OCI-M2 (cell line): Measurements from ENCODE around the gene ZKSCAN1.
"Not testable (repeated sequence)": the region's sequence is repeated elsewhere in the genome, so short reads cannot be mapped to it uniquely, and the experiment has no call there.

Experiments used
- DNase-seq: peaks from one replicate; lab custom pipeline; 2025; ENCODE audit not compliant: unreplicated experiment; lab: John Stamatoyannopoulos, UW

The ZKSCAN1 gene

GRCh38 chr7:100015232-100016214, at the start of gene ZKSCAN1:
ZKSCAN1 (plus strand) TSS chr7:100015596; CDS start chr7:100023507, 7,911 bp downstream.
- DNase-seq = no peak

DNA sequence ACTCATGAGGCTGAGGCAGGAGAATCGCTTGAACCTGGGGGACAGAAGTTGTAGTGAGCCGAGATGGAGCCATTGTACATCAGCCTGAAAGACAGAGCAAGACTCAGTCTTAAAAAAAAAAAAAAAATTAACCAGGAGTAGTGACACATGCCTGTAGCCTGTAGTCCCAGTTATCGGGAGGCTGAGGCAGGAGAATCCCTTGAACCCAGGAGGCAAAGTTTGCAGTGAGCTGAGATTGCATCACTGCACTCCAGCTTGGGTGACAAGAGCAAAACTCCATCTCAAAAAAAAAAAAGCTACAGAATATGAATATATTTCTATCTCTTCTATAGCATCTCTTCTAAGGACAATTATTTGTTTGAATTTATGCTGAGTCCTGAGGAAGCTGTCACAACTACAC, 46.1 kb upstream of the ZKSCAN1 start:
- no peak for DNase-seq

DNA sequence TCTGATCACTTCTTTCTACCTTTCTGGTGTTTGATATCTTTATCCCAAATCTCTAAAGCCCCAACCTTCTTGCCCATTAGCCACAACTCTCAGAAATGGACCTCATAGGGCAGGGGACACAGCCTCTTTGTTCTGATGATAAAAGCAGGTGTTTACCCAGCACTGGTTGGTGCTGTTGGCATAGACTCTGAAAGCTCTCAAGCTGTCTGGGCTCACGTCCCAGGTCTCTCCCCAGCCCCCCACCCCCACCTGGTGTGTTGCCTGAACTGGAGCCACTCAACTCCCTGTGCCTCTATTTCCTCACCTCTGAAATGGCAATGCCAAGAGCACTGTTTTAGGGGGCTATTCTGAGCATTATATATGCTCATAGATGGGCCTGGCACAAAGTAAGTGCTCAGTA, 45.6 kb upstream of the ZKSCAN1 start:
- DNase-seq = not testable (repeated sequence)

DNA sequence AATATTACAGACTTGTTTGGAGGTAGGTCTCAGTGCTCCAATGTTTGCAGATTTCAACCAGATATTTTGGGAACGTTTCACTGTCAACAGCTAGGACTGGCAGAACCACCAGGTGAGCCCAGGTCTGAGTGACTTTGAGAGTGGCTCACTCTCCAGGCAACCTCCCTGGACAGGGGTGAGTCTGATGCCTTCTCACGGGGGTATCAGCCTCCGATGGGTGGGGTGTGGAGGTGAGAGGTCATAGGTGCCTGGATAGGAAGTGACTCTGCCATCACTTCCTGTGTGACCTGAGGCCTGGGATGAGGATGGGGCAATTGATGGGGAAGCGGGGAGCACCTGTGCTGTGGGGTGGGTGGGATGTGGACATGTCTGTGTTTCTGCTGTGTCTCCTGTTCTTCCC, 44.2 kb upstream of the ZKSCAN1 start:
- DNase-seq = no peak

GRCh38 chr7:99973817-99974216, 41.6 kb upstream of the ZKSCAN1 start:
- not testable (repeated sequence) for DNase-seq

- DNase-seq = no peak
These were observed 40.7 kb upstream of the ZKSCAN1 start for GRCh38 chr7:99974681-99975080.

- DNase-seq = no peak
These were observed 39.4 kb upstream of the ZKSCAN1 start, which contains the start of gene AZGP1 for GRCh38 chr7:99975782-99976521. AZGP1 (minus strand) TSS chr7:99976031; CDS start chr7:99976020, 11 bp downstream.

DNA sequence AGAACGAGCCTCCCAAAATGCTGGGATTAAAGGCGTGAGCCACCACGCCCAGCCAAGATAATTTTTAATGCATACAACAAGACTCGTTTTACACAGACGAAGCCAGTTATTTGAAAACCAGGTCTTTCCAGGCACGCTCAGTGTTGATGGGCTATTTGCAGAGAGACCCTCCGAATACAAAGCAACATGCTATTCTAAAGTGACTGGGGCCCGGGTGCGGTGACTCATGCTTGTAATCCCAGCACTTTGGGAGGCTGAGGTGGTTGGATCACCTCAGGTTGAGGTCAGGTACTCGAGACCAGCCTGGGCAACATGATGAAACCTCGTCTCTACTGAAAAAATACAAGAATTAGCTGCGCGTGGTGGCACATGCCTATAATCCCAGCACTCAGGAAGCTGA, 38.8 kb upstream of the ZKSCAN1 start:
- no peak for DNase-seq

GRCh38 chr7:99979814-99980225, 35.6 kb upstream of the ZKSCAN1 start:
- not testable (repeated sequence) for DNase-seq

- not testable (repeated sequence) for DNase-seq
These were observed 34.9 kb upstream of the ZKSCAN1 start for GRCh38 chr7:99980448-99980872.

DNA sequence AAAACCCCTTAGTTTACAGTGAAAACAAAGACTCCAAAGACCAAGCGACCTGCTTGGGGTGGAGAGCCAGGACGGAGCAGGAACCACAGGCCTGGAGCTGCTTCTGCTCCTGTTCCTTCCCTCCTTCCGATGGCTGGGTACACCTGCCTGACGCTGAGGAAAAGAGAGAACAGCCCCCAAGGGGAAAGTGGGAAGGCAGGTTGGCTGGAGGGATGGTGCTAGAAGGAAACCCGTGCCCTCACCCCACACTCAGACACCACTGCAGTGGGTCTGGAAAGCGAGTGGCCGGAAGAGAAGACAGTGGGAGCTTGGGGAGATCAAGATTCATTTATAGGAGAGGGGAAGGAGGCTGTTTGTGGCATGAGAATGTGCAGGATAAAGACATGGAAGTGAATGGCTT, 34.3 kb upstream of the ZKSCAN1 start:
- DNase-seq = not testable (repeated sequence)

- DNase-seq = no peak
These were observed 30.8 kb upstream of the ZKSCAN1 start for GRCh38 chr7:99984593-99984992.

DNA sequence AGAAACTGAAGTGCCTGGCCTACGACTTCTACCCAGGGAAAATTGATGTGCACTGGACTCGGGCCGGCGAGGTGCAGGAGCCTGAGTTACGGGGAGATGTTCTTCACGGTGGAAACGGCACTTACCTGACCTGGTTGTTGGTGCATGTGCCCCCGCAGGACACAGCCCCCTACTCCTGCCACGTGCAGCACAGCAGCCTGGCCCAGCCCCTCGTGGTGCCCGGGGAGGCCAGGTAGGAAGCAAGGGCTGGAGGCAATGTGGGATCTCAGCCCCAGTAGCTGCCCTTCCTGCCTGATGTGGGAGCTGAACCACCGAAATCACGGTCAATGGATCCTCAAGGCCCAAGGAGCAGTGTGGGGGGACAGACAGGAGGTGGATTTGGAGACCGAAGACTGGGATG, 28.1 kb upstream of the ZKSCAN1 start:
- not testable (repeated sequence) for DNase-seq

GRCh38 chr7:99987846-99988245, 27.6 kb upstream of the ZKSCAN1 start:
- DNase-seq = no peak

DNA sequence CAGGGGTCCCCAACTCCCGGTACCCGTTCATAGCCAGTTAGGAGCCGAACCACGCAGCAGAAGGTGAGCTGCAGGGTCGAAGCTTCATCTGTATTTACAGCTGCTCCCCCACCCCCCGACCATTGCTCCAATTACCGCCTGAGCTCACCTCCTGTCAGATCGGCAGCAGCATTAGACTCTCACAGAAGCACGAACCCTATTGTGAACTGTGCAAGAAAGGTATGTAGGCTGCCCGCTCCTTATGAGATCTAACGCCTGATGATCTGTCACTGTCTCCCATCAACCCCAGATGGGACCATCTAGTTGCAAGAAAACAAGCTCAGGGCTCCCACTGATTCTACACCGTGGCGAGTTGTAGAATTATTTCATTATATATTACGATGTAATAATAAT, 24.9 kb upstream of the ZKSCAN1 start:
- DNase-seq = no peak

- DNase-seq = not testable (repeated sequence)
These were observed 23.9 kb upstream of the ZKSCAN1 start for GRCh38 chr7:99991543-99991942.

DNA sequence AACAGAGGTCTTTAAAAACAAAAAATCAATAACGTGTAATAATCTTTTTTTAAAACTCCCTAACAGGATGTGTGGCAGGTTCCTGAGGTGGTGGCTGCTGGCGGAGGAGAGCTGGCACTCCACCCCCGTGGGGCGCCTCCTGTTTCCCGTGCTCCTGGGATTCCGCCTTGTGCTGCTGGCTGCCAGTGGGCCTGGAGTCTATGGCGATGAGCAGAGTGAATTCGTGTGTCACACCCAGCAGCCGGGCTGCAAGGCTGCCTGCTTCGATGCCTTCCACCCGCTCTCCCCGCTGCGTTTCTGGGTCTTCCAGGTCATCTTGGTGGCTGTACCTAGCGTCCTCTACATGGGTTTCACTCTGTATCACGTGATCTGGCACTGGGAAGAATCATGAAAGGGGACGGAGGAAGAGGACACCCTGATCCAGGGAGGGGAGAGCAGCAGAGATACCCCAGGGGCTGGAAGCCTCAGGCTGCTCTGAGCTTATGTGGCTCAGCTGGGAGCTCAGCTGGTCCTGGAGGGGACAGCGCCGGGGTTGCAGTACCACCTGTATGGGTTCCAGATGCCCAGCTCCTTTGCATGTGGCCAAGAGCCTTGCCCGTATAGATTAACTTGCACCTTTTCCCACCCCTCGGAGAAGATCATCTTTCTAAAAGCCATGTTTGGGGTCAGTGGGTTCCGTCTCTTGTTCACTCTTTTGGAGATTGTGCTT, 22.9 kb upstream of the ZKSCAN1 start:
- DNase-seq = no peak

GRCh38 chr7:99994819-99995218, 20.6 kb upstream of the ZKSCAN1 start:
- DNase-seq = no peak

DNA sequence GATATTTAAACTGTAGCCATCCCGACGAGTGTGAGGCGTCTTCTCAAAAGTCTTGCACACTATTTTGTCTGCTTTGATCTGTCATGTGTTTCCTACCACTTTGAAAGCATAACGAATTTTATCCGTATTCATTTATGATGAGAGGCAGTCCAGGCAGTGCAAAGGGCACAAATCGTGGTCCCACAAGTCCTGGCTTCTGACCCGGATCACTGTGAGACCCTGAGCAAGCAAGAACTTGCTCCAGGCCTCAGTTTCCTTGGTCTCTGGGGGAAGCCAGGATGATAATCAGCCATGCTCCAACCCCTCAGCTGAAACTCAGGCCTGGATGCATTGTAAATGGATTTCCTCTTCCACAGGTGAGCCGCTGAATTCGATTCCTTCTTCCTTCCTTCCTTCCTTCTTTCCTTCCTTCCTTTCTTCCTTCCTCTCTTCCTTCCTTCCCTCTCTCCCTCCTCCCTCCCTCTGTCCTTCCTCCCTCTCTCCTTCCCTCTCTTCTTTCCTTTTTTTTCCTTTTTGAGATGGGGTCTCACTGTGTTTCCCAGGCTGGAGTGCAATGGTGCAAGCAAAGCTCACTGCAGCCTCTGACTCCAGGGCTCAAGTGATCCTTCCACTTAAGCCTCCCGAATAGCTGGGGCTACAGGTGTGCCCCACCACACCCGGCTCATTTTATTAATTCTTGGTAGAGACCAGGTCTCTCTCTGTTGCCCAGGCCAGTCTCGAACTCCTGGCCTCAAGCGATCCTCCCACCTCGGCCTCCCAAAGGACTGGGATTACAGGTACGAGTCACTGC, 18.4 kb upstream of the ZKSCAN1 start:
- DNase-seq = no peak

GRCh38 chr7:99997545-99998137, 17.8 kb upstream of the ZKSCAN1 start:
- DNase-seq = no peak
